ENCODE data around the gene ALKBH4. TPM values are rescaled to one million over a fixed set of nuclear protein-coding genes. Genes with fewer than 3 reads are reported as not detected.
A peak's percentile ranks its signal among the peaks of the same experiment; 100 is the strongest.

The ALKBH4 gene
- total and polyA plus RNA-seq, 2 of the 8 experiments (the other 6 are each of a cell fraction or from before 2014, with no cell fraction given): 10.2 to 16.6 TPM

DNA sequence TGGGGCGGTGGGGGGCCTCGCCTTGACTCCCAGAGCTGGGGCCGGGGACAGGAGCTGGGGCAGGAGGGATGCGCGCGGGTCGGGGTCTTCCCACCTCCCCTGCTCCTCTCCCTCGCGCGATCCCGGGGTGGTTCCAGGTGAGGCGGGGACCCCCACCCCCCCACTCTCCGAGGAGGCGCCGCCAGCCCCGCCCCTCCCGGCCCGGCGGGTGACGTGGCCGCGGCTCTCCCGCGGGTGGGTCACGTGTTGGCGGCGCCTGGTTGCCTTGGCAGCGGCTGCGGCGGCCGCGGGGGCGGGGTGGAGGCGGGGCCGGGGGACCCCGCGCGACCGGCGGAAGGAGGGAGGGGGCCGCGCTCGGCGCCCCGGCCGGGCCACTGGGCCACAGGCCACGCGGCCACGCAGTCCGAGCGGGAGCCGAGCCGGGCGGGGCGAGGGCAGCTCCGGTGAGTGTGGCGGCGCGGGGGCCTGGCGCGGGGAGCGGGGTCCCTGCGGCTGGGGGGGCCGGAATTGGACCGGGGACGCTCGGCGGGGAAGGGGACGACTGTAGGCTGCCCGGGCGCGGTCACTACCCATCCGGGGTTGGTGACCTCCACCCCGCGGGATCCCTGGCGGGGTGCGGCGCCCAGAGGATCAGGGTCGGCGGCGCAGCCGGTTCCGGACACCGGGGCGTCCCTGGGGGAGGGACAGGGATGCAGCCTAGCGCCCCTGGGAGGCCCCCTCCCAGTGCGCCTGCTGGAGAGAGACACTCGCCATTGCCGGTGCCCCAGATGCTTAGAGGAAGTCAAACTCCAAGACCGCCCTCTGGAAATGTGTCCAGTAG is 31.2 kb downstream of the ALKBH4 start, which contains the start of gene ORAI2:
Gene ORAI2 (plus strand): TSS at position 357 of the 820 bp plus-strand sequence. CDS start 5,382 bp downstream, outside the sequence.
- H3K18ac ChIP-seq (ENCODE audit: extremely low read depth, low read length): peak within 1 kb of the TSS; percentile 78
- no peak within 1 kb of the TSS for H3K4ac ChIP-seq (replicated peaks; ENCODE audit: insufficient read length, low read depth, low read length)
- 4% methylated on average over 19 of the region's 90 CpGs; no CpG with 5 or more reads in 1 of the 2 experiments for WGBS, 2 experiments (ENCODE audit: extremely low coverage in 1 of 2, insufficient coverage in 1 of 2, insufficient read length in 1 of 2, insufficient replicate concordance in 2 of 2, low coverage in 1 of 2, low lambda C conversion rate in 2 of 2, missing lambda C conversion rate in 1 of 2)
- peak within 1 kb of the TSS in 3 of 4 experiments; percentile 20 to 93 (median 47); a peak in 5 of 7 replicates for H3K9ac ChIP-seq (replicated peaks in 1 of 4; ENCODE audit: extremely low read depth in 1 of 4, low read depth in 3 of 4, low read length in 3 of 4)
- H3K23me2 ChIP-seq (ENCODE audit: low read depth, low read length): peaks cover 3% of the 10 kb centered on the region; the same call in 1 of the 2 replicates
- no peaks in the 10 kb centered on the region for H3K9me3 ChIP-seq (ENCODE audit: insufficient read depth in 2 of 2, low read depth in 1 of 2, low read length in 1 of 2)
- H4K91ac ChIP-seq (replicated peaks; ENCODE audit: insufficient read length, low read length): no peak within 1 kb of the TSS
- DNase-seq (ENCODE audit: low read depth in 1 of 2, low spot score in 2 of 2): peak in 1 of 2 experiments; percentile 86
- H3K4me2 ChIP-seq (ENCODE audit: insufficient read depth in 1 of 2, low read depth in 2 of 2, low read length in 2 of 2): peak within 1 kb of the TSS; percentile 77 to 85
- H2BK15ac ChIP-seq (ENCODE audit: low read length): no peak within 1 kb of the TSS
- peak within 1 kb of the TSS; percentile 62 to 78 (median 74) for H3K4me3 ChIP-seq (ENCODE audit: extremely low read depth in 1 of 4, insufficient read depth in 2 of 4, low read depth in 3 of 4, low read length in 4 of 4)
- peaks cover 0 to 3% of the 10 kb centered on the region in 2 experiments for H4K20me1 ChIP-seq (replicated peaks in 1 of 2; ENCODE audit: control insufficient read depth in 1 of 2, insufficient read depth in 2 of 2, low read length in 2 of 2)
- H4K5ac ChIP-seq (ENCODE audit: insufficient read length, low read depth, low read length): no peak within 1 kb of the TSS
- H2BK12ac ChIP-seq (ENCODE audit: low read depth, low read length): no peak within 1 kb of the TSS
- no peak within 1 kb of the TSS for H3K14ac ChIP-seq (ENCODE audit: insufficient read length)
- no peak for FAIRE-seq
- ChIA-PET POLR2A (ENCODE audit: partially characterized antibody) (interaction anchor here (2.3 to 3.6 kb wide), 2 partner anchors 8 to 9 kb away, joined by 8 to 16 read pairs; no protein-coding TSS in a partner anchor), CTCF (ENCODE audit: partially characterized antibody) (interaction anchor here (0.8 to 1.2 kb wide), 3 partner anchors 16 to 154 kb away, joined by 3 to 4 read pairs (median 3); no protein-coding TSS in a partner anchor)
- no peaks in the 10 kb centered on the region for H3K79me2 ChIP-seq (ENCODE audit: control insufficient read depth in 1 of 2, insufficient read depth in 2 of 2, low read length in 2 of 2)
- no peak within 1 kb of the TSS for H2BK20ac ChIP-seq (ENCODE audit: low read length)
- no peaks in the 10 kb centered on the region; a peak in 1 of 8 replicates for H3K36me3 ChIP-seq (ENCODE audit: control insufficient read depth in 2 of 4, insufficient read depth in 4 of 4, low read length in 3 of 4)
- peak within 1 kb of the TSS; percentile 64 for H4K8ac ChIP-seq (ENCODE audit: extremely low read depth, insufficient read depth, low read length)
- no peak within 1 kb of the TSS for H2BK120ac ChIP-seq (replicated peaks; ENCODE audit: low read depth, low read length)
- peak within 1 kb of the TSS; percentile 46 for H3K56ac ChIP-seq (replicated peaks; ENCODE audit: insufficient read length, low read depth, low read length)
- 0 out of 2 replicates have a peak within 1 kb of the TSS, but pooled peaks have one; percentile 35 for H2BK5ac ChIP-seq (ENCODE audit: low read depth, low read length)
- no peak within 1 kb of the TSS; the same call in 1 of the 2 replicates for H3K27ac ChIP-seq (ENCODE audit: low read depth, low read length)
- peaks cover 0 to 8% (median 5%) of the 10 kb centered on the region in 4 experiments; a peak in 5 of 7 replicates for H3K4me1 ChIP-seq (replicated peaks in 1 of 4; ENCODE audit: control insufficient read depth in 3 of 4, insufficient read depth in 4 of 4, low read length in 3 of 4)
- H3K79me1 ChIP-seq (ENCODE audit: low read depth, low read length): no peaks in the 10 kb centered on the region
- H3K27me3 ChIP-seq (replicated peaks in 1 of 4; ENCODE audit: control insufficient read depth in 3 of 4, extremely low read depth in 1 of 4, insufficient read depth in 3 of 4, low read length in 3 of 4): no peaks in the 10 kb centered on the region
- no peak within 1 kb of the TSS for H3K23ac ChIP-seq (ENCODE audit: insufficient read length)
- H2AFZ ChIP-seq (ENCODE audit: low read length): 0 out of 2 replicates have a peak within 1 kb of the TSS, but pooled peaks have one; percentile 44
- peak within 1 kb of the TSS; percentile 70; the same call in 1 of the 2 replicates for H2AK5ac ChIP-seq (ENCODE audit: low read depth, low read length)
- TF ChIP-seq EGR1 (IDR thresholded peaks at IDR 0.05; ENCODE audit: borderline replicate concordance, low read depth, low read length) (peak; percentile 78; the same call in 1 of the 2 replicates), PHF8 (conservative IDR thresholded peaks at IDR 0.05; ENCODE audit: low read depth, low read length) (peak; percentile 57), SUZ12 (IDR thresholded peaks at IDR 0.05; ENCODE audit: low read length) (no peak), SRF (IDR thresholded peaks at IDR 0.05; ENCODE audit: low read depth, low read length) (no peak), HDAC2 (IDR thresholded peaks at IDR 0.05; ENCODE audit: borderline replicate concordance in 1 of 2, low read depth in 2 of 2, low read length in 2 of 2) (0 out of 4 replicates have a peak, but pooled peaks of 1 of the 2 experiments have one; percentile 34), SIN3A (conservative IDR thresholded peaks at IDR 0.05 in 1 of 2, IDR thresholded peaks at IDR 0.05 in 1 of 2; ENCODE audit: low read depth in 1 of 2, low read length in 2 of 2) (0 out of 4 replicates have a peak, but pooled peaks have one; percentile 4 to 44)
- TF ChIP-seq, protein P1, sequence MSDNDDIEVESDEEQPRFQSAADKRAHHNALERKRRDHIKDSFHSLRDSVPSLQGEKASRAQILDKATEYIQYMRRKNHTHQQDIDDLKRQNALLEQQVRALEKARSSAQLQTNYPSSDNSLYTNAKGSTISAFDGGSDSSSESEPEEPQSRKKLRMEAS (IDR thresholded peaks at IDR 0.05): peak; percentile 56; the same call in 1 of the 2 replicates
- TF ChIP-seq, protein P2, sequence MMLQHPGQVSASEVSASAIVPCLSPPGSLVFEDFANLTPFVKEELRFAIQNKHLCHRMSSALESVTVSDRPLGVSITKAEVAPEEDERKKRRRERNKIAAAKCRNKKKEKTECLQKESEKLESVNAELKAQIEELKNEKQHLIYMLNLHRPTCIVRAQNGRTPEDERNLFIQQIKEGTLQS (IDR thresholded peaks at IDR 0.05; ENCODE audit: insufficient read depth, low read depth, low read length): peak; percentile 34; the same call in 1 of the 2 replicates
